H9 (cell line): ENCODE measurements around the gene NPAS3. TPM values are rescaled to one million over a fixed set of nuclear protein-coding genes. Genes with fewer than 3 reads are reported as not detected.

Experiments
- DNase-seq: peaks from one replicate; pipeline ENCODE4 v3.0.0-alpha.2; 2017
- H2AFZ ChIP-seq: one replicate; pipeline ENCODE4 v1.6.1; 2013; ENCODE audit warnings: mild to moderate bottlenecking, low read length, control low read depth, moderate library complexity
- H2AK5ac ChIP-seq: 2 replicates; pipeline ENCODE4 v1.6.1; 2013; ENCODE audit warnings: low read length, control low read depth, mixed read lengths; ENCODE audit not compliant: insufficient read length
- H2BK120ac ChIP-seq: one replicate; pipeline ENCODE4 v1.6.1; 2013; ENCODE audit warnings: low read depth, mild to moderate bottlenecking, low read length, control low read depth, inconsistent platforms; ENCODE audit not compliant: poor library complexity, severe bottlenecking
- H2BK12ac ChIP-seq: 2 replicates; pipeline ENCODE4 v1.6.1; 2013; ENCODE audit warnings: low read length, control low read depth, mixed read lengths, low read depth; ENCODE audit not compliant: insufficient read length
- H2BK15ac ChIP-seq: 2 replicates; pipeline ENCODE4 v1.6.1; 2013; ENCODE audit warnings: low read depth, low read length, control low read depth
- H2BK20ac ChIP-seq: one replicate; pipeline ENCODE4 v1.6.1; 2013; ENCODE audit warnings: low read depth, mild to moderate bottlenecking, low read length, control low read depth, inconsistent platforms; ENCODE audit not compliant: poor library complexity, severe bottlenecking
- H2BK5ac ChIP-seq: 2 replicates; pipeline ENCODE4 v1.6.1; 2013; ENCODE audit warnings: low read length, control low read depth, mixed read lengths; ENCODE audit not compliant: insufficient read length
- H3K14ac ChIP-seq: 2 replicates; pipeline ENCODE4 v1.6.1; 2013; ENCODE audit warnings: low read length, control low read depth; ENCODE audit not compliant: insufficient read depth
- H3K18ac ChIP-seq: 2 replicates; pipeline ENCODE4 v1.6.1; 2013; ENCODE audit warnings: low read depth, mild to moderate bottlenecking, mixed read lengths, low read length, control low read depth; ENCODE audit not compliant: insufficient read length
- H3K23ac ChIP-seq: 2 replicates; pipeline ENCODE4 v1.6.1; 2013; ENCODE audit warnings: low read length, control low read depth, mixed read lengths, low read depth; ENCODE audit not compliant: insufficient read length
- H3K23me2 ChIP-seq: 2 replicates; pipeline ENCODE4 v1.6.1; 2013; ENCODE audit warnings: low read depth, mild to moderate bottlenecking, mixed read lengths, low read length, control low read depth; ENCODE audit not compliant: insufficient read length, poor library complexity, severe bottlenecking
- H3K27ac ChIP-seq: 2 replicates; pipeline ENCODE4 v1.5.1; 2013; ENCODE audit warnings: low read length, control low read depth, mixed read lengths, low read depth; ENCODE audit not compliant: insufficient read length
- H3K27me3 ChIP-seq: 2 replicates; pipeline ENCODE4 v1.6.1; 2013; ENCODE audit warnings: low read length, control low read depth, inconsistent platforms; ENCODE audit not compliant: insufficient read depth
- H3K4ac ChIP-seq: 2 replicates; pipeline ENCODE4 v1.6.1; 2013; ENCODE audit warnings: low read depth, mild to moderate bottlenecking, control low read depth, inconsistent platforms, low read length, moderate library complexity
- H3K4me1 ChIP-seq: 2 replicates; pipeline ENCODE4 v1.6.1; 2013; ENCODE audit warnings: low read length, control low read depth, inconsistent platforms; ENCODE audit not compliant: insufficient read depth
- H3K4me2 ChIP-seq: 2 replicates; pipeline ENCODE4 v1.6.1; 2013; ENCODE audit warnings: low read length, control low read depth, mixed read lengths; ENCODE audit not compliant: insufficient read length, insufficient read depth
- H3K56ac ChIP-seq: 2 replicates; pipeline ENCODE4 v1.6.1; 2013; ENCODE audit warnings: low read depth, mild to moderate bottlenecking, mixed read lengths, low read length, control low read depth; ENCODE audit not compliant: insufficient read length
- H3K79me1 ChIP-seq: 2 replicates; pipeline ENCODE4 v1.6.1; 2013; ENCODE audit warnings: low read depth, mild to moderate bottlenecking, moderate library complexity, low read length, control low read depth, inconsistent platforms; ENCODE audit not compliant: insufficient read depth, poor library complexity, severe bottlenecking
- H3K79me2 ChIP-seq: 2 replicates; pipeline ENCODE4 v1.6.1; 2013; ENCODE audit warnings: low read length, control low read depth, inconsistent platforms; ENCODE audit not compliant: insufficient read depth
- H3K9ac ChIP-seq: 2 replicates; pipeline ENCODE4 v1.6.1; 2013; ENCODE audit warnings: low read length, control low read depth, mixed read lengths; ENCODE audit not compliant: insufficient read length; ENCODE audit errors: extremely low read depth
- H3K9me3 ChIP-seq: one replicate; pipeline ENCODE4 v1.6.1; 2013; ENCODE audit warnings: low read depth, low read length, inconsistent platforms; ENCODE audit not compliant: control insufficient read depth
- H3T11ph ChIP-seq: one replicate; pipeline ENCODE4 v1.6.1; 2013; ENCODE audit warnings: mild to moderate bottlenecking, low read length, control low read depth, inconsistent platforms
- H4K20me1 ChIP-seq: one replicate; pipeline ENCODE4 v1.6.1; 2013; ENCODE audit not compliant: control insufficient read depth, insufficient read length, insufficient read depth
- H4K5ac ChIP-seq: 2 replicates; pipeline ENCODE4 v1.6.1; 2013; ENCODE audit warnings: low read depth, mild to moderate bottlenecking, mixed read lengths, low read length, control low read depth; ENCODE audit not compliant: insufficient read length
- H4K8ac ChIP-seq: replicated peaks from 2 replicates; pipeline ENCODE4 v1.6.1; 2013; ENCODE audit warnings: low read length, control low read depth, mixed read lengths, low read depth; ENCODE audit not compliant: insufficient read length
- H4K91ac ChIP-seq: 2 replicates; pipeline ENCODE4 v1.6.1; 2013; ENCODE audit warnings: low read depth, mild to moderate bottlenecking, moderate library complexity, mixed read lengths, low read length, control low read depth; ENCODE audit not compliant: insufficient read length
- H3K27ac Mint-ChIP-seq, 3 experiments: 2 replicates in 2 of 3; 3 replicates in 1 of 3; pipeline ENCODE4 v1.8.0; 2020 to 2021; ENCODE audit warnings: mixed read lengths in 3 of 3, mild to moderate bottlenecking in 1 of 3, moderate library complexity in 1 of 3
- H3K27me3 Mint-ChIP-seq: 2 replicates; pipeline ENCODE4 v1.8.0; 2021; ENCODE audit warnings: low read depth, mild to moderate bottlenecking, moderate library complexity, mixed read lengths
- H3K36me3 Mint-ChIP-seq, 3 experiments: 2 replicates in 2 of 3; 3 replicates in 1 of 3; pipeline ENCODE4 v1.8.0; 2020 to 2021; ENCODE audit warnings: low read depth in 3 of 3, mixed read lengths in 3 of 3; ENCODE audit not compliant: insufficient read depth in 1 of 3
- H3K4me1 Mint-ChIP-seq, 2 experiments: 2 replicates each; pipeline ENCODE4 v1.8.0; 2020; ENCODE audit warnings: mixed read lengths in 2 of 2
- H3K4me3 Mint-ChIP-seq, 2 experiments: 2 replicates in 1 of 2; 3 replicates in 1 of 2; pipeline ENCODE4 v1.8.0; 2020 to 2021; ENCODE audit warnings: mild to moderate bottlenecking in 2 of 2, mixed read lengths in 2 of 2, moderate library complexity in 1 of 2
- H3K9me3 Mint-ChIP-seq, 2 experiments: 2 replicates in 1 of 2; 3 replicates in 1 of 2; pipeline ENCODE4 v1.8.0; 2020; ENCODE audit warnings: mild to moderate bottlenecking in 2 of 2, mixed read lengths in 2 of 2, moderate library complexity in 1 of 2
- WGBS: extraction: QIAGEN DNeasy Blood & Tissue Kit; methylation state at CpG from one replicate; pipeline ENCODE4 v1.1.7; 2013; ENCODE audit warnings: missing lambda C conversion rate, low lambda C conversion rate, mixed read lengths; ENCODE audit not compliant: insufficient read length; ENCODE audit errors: extremely low coverage; 5-methylcytosine and 5-hydroxymethylcytosine counted together
- total RNA-seq: library from RNA; stranded (reverse); gene quantifications from 2 replicates; pipeline ENCODE4 v1.2.1, GENCODE V29; 2021
- TF ChIP-seq, protein P1 (sequence below): fragments of 200-600 bp; sonication (generic); conservative IDR thresholded peaks from 3 replicates; pipeline ENCODE4 v1.8.0; 2021; ENCODE audit warnings: antibody characterized with exemption, mild to moderate bottlenecking

Gene NPAS3
- total RNA-seq, 1 experiment from 2014 or later = 0.17 TPM

DNA sequence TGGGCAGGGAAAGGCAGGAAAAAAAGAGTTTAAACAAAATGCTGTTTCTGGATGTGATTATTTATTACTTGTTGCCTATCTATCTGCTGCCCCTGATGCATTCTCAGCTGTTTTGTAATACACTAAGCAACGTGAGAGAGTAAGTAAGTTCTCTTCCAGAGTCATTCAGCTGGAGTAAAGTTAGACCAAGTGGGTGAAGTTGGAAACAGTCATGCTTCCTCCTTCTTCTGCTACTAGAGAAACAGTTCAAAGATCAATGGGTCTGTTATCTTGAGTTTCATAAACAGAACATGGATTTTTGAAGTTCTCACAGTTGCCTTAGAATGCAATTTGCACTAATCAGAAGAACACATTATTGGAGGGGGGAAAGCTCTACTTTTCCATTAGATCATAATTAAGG, 732.9 kb downstream of the NPAS3 start:
- no peak overlapping the region for H3K4ac ChIP-seq
- no peaks in the 10 kb centered on the region for H3K27me3 Mint-ChIP-seq

More for the DNA sequence above, 732.9 kb downstream of the NPAS3 start:
- H3T11ph ChIP-seq = no peak overlapping the region
- TF ChIP-seq, protein P1, sequence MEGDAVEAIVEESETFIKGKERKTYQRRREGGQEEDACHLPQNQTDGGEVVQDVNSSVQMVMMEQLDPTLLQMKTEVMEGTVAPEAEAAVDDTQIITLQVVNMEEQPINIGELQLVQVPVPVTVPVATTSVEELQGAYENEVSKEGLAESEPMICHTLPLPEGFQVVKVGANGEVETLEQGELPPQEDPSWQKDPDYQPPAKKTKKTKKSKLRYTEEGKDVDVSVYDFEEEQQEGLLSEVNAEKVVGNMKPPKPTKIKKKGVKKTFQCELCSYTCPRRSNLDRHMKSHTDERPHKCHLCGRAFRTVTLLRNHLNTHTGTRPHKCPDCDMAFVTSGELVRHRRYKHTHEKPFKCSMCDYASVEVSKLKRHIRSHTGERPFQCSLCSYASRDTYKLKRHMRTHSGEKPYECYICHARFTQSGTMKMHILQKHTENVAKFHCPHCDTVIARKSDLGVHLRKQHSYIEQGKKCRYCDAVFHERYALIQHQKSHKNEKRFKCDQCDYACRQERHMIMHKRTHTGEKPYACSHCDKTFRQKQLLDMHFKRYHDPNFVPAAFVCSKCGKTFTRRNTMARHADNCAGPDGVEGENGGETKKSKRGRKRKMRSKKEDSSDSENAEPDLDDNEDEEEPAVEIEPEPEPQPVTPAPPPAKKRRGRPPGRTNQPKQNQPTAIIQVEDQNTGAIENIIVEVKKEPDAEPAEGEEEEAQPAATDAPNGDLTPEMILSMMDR = no peak
- no peak overlapping the region for H2BK12ac ChIP-seq
- DNase-seq = no peak
- H3K9me3 Mint-ChIP-seq = no peaks in the 10 kb centered on the region; a peak in 1 of 5 replicates
- no peak overlapping the region for H3K14ac ChIP-seq
- no peak overlapping the region for H2BK15ac ChIP-seq
- H3K27ac Mint-ChIP-seq = no peak overlapping the region
- H4K91ac ChIP-seq = no peak overlapping the region
- no CpG with 5 or more reads among the region's 1 CpG for WGBS
- no peak overlapping the region for H4K8ac ChIP-seq
- H3K4me3 Mint-ChIP-seq = no peak overlapping the region
- no peak overlapping the region for H4K5ac ChIP-seq
- H3K79me1 ChIP-seq = no peaks in the 10 kb centered on the region
- H3K9me3 ChIP-seq = no peaks in the 10 kb centered on the region
- no peaks in the 10 kb centered on the region for H3K4me1 ChIP-seq
- no peak overlapping the region for H3K23ac ChIP-seq
- H3K18ac ChIP-seq = no peak overlapping the region
- H2BK20ac ChIP-seq = no peak overlapping the region
- no peaks in the 10 kb centered on the region for H3K36me3 Mint-ChIP-seq
- H3K27ac ChIP-seq = no peak overlapping the region
- no peaks in the 10 kb centered on the region for H4K20me1 ChIP-seq
- H2BK5ac ChIP-seq = no peak overlapping the region
- peaks cover 7 to 10% of the 10 kb centered on the region in 2 experiments; a peak in 3 of 4 replicates for H3K4me1 Mint-ChIP-seq
- H3K56ac ChIP-seq = no peak overlapping the region
- H3K4me2 ChIP-seq = no peak overlapping the region
- H3K9ac ChIP-seq = no peak overlapping the region
- H2AK5ac ChIP-seq = no peak overlapping the region
- H3K27me3 ChIP-seq = no peaks in the 10 kb centered on the region; the same call in 1 of the 2 replicates
- H2BK120ac ChIP-seq = no peak overlapping the region
- no peaks in the 10 kb centered on the region for H3K79me2 ChIP-seq
- H3K23me2 ChIP-seq = no peaks in the 10 kb centered on the region
- no peak overlapping the region for H2AFZ ChIP-seq
